Measurements from ENCODE around the gene FGA.
A peak's percentile ranks its signal among the peaks of the same experiment; 100 is the strongest.
"Not testable (repeated sequence)": the region's sequence is repeated elsewhere in the genome, so short reads cannot be mapped to it uniquely, and the experiment has no call there.

The FGA gene

GRCh38 chr4:154606728-154607723, 16.5 kb upstream of the FGA start:
- no peak for DNase-seq

GRCh38 chr4:154604696-154605200, 14.2 kb upstream of the FGA start:
- no peak for DNase-seq

- no peak for DNase-seq
Measured at GRCh38 chr4:154603033-154603943, 12.7 kb upstream of the FGA start.

GRCh38 chr4:154602404-154603020, 12.0 kb upstream of the FGA start:
- DNase-seq, result no peak

- DNase-seq, result no peak
Measured at GRCh38 chr4:154597798-154598774, 7.5 kb upstream of the FGA start.

- not testable (repeated sequence) for DNase-seq
Measured at GRCh38 chr4:154597281-154597680, 6.7 kb upstream of the FGA start.

GRCh38 chr4:154595807-154596206, 5.3 kb upstream of the FGA start:
- DNase-seq, result no peak

GRCh38 chr4:154594343-154594742, 3.8 kb upstream of the FGA start:
- DNase-seq, result not testable (repeated sequence)

- DNase-seq, result peak; percentile 10
Measured at GRCh38 chr4:154593868-154594267, 3.3 kb upstream of the FGA start.

- DNase-seq, result no peak
Measured at GRCh38 chr4:154591890-154592289, 1.3 kb upstream of the FGA start.

- no peak for DNase-seq
Measured at GRCh38 chr4:154589296-154590197, 995 bp downstream of the FGA start.

- DNase-seq, result no peak
Measured at GRCh38 chr4:154588198-154588597, 2.3 kb downstream of the FGA start.

GRCh38 chr4:154586296-154587033, 4.1 kb downstream of the FGA start:
- DNase-seq, result no peak

GRCh38 chr4:154585369-154586018, 5.0 kb downstream of the FGA start:
- DNase-seq, result no peak

- no peak for DNase-seq
Measured at GRCh38 chr4:154584259-154584658, 6.3 kb downstream of the FGA start.

GRCh38 chr4:154583677-154584076, 6.9 kb downstream of the FGA start:
- DNase-seq, result no peak

- DNase-seq, result no peak
Measured at GRCh38 chr4:154583230-154583629, 7.3 kb downstream of the FGA start.

- no peak for DNase-seq
Measured at GRCh38 chr4:154582723-154583122, 7.8 kb downstream of the FGA start.

- DNase-seq, result no peak
Measured at GRCh38 chr4:154579927-154580326, 10.6 kb downstream of the FGA start.
